ENCODE data around the gene GDPD4.

DNA sequence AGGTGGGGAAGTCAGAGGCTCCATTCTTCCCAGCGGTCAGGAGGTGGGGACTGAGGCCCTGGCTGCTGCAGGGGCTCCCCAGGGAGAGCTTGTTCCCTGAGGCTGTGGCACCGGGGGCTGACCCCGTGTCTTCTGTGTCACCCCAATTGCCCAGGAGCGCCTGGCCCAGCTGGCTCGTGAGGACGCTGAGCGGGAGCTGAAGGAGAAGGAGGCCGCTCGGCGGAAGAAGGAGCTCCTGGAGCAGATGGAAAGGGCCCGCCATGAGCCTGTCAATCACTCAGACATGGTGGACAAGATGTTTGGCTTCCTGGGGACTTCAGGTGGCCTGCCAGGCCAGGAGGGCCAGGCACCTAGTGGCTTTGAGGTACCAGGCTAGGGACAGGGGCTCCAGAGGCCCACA is 120.3 kb downstream of the GDPD4 start:
- TF ChIP-seq POLR2A (IDR thresholded peaks at IDR 0.05; ENCODE audit: extremely low read depth, insufficient read length) (no peak), CTCF (IDR thresholded peaks at IDR 0.05; ENCODE audit: low read depth, low read length) (no peak), MYC (IDR thresholded peaks at IDR 0.05; ENCODE audit: low read depth, low read length) (no peak)
- TF ChIP-seq, protein P1, sequence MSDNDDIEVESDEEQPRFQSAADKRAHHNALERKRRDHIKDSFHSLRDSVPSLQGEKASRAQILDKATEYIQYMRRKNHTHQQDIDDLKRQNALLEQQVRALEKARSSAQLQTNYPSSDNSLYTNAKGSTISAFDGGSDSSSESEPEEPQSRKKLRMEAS (IDR thresholded peaks at IDR 0.05; ENCODE audit: low read depth, low read length), result no peak

Measured in NB4 (cell line).